Keratinocyte (primary cell): ENCODE measurements around the gene STBD1. TPM values are rescaled to one million over a fixed set of nuclear protein-coding genes. Genes with fewer than 3 reads are reported as not detected.

Experiments used
- DNase-seq: peaks from one replicate; pipeline ENCODE4 v3.0.0-alpha.2; 2011; ENCODE audit warnings: low read depth, missing footprints, low spot score
- FAIRE-seq: peaks from 2 replicates; lab custom pipeline; 2011; peaks lifted over from hg19 to GRCh38; lab: Jason Lieb, UNC
- H2AFZ ChIP-seq: 2 replicates; pipeline ENCODE4 v1.6.0; 2012; ENCODE audit warnings: low read length, control low read depth, inconsistent platforms; ENCODE audit not compliant: control insufficient read depth
- H3K27ac ChIP-seq: 2 replicates; pipeline ENCODE4 v1.5.1; 2011; ENCODE audit warnings: low read length; ENCODE audit not compliant: control insufficient read depth, insufficient read depth
- H3K27me3 ChIP-seq: 3 replicates; pipeline ENCODE4 v1.6.0; 2011; ENCODE audit warnings: low read length; ENCODE audit not compliant: control insufficient read depth, insufficient read depth; ENCODE audit errors: extremely low read depth
- H3K36me3 ChIP-seq, 2 experiments: 2 replicates in 1 of 2; 3 replicates in 1 of 2; pipeline ENCODE4 v1.5.1; 2011; ENCODE audit warnings: low read length in 2 of 2, mild to moderate bottlenecking in 1 of 2; ENCODE audit not compliant: control insufficient read depth in 2 of 2, insufficient read depth in 2 of 2; ENCODE audit errors: extremely low read depth in 1 of 2
- H3K4me1 ChIP-seq: 3 replicates; pipeline ENCODE4 v1.5.1; 2011; ENCODE audit warnings: low read length; ENCODE audit not compliant: control insufficient read depth, insufficient read depth; ENCODE audit errors: extremely low read depth
- H3K4me2 ChIP-seq: 3 replicates; pipeline ENCODE4 v1.6.0; 2011; ENCODE audit warnings: low read depth, low read length; ENCODE audit not compliant: control insufficient read depth, insufficient read depth; ENCODE audit errors: extremely low read depth
- H3K4me3 ChIP-seq, 3 experiments: fragments of 200-600 bp in 1 of 3; sonication (generic) in 1 of 3; 2 replicates in 2 of 3; 3 replicates in 1 of 3; pipeline ENCODE4 v1.5.1; 2011 to 2016; ENCODE audit warnings: low read length in 3 of 3, mild to moderate bottlenecking in 3 of 3, control low read depth in 2 of 3, inconsistent platforms in 1 of 3, low read depth in 1 of 3, mixed read lengths in 1 of 3, mixed run types in 1 of 3, moderate library complexity in 1 of 3; ENCODE audit not compliant: control insufficient read depth in 2 of 3, insufficient read depth in 2 of 3; ENCODE audit errors: extremely low read depth in 1 of 3
- H3K79me2 ChIP-seq: 2 replicates; pipeline ENCODE4 v1.6.0; 2012; ENCODE audit warnings: low read length; ENCODE audit not compliant: control insufficient read depth, insufficient read depth
- H3K9ac ChIP-seq: 3 replicates; pipeline ENCODE4 v1.6.0; 2011; ENCODE audit warnings: low read length; ENCODE audit not compliant: control insufficient read depth, insufficient read depth; ENCODE audit errors: extremely low read depth
- H3K9me1 ChIP-seq: 3 replicates; pipeline ENCODE4 v1.6.0; 2011; ENCODE audit warnings: low read length; ENCODE audit not compliant: control insufficient read depth, insufficient read depth; ENCODE audit errors: extremely low read depth
- H3K9me3 ChIP-seq: 2 replicates; pipeline ENCODE4 v1.5.1; 2012; ENCODE audit warnings: low read depth, low read length; ENCODE audit not compliant: control insufficient read depth
- H4K20me1 ChIP-seq: 3 replicates; pipeline ENCODE4 v1.6.0; 2011; ENCODE audit warnings: low read length; ENCODE audit not compliant: control insufficient read depth, insufficient read depth; ENCODE audit errors: extremely low read depth
- EZH2 ChIP-seq: IDR thresholded peaks from one replicate; pipeline ENCODE4 v1.6.1; 2012; ENCODE audit warnings: inconsistent platforms, mild to moderate bottlenecking, low read length, moderate library complexity
- dilution Hi-C: fragments of 300-500 bp; cut with MboI; formaldehyde crosslinking; loops from one replicate; pipeline ENCODE4 v1.7.0; 2020; ENCODE audit warnings: low sequenced_read_pairs; ENCODE audit not compliant: extremely low pct_ligation_motif_present
- polyA plus RNA-seq, 5 experiments: library from polyadenylated mRNA; depleted of rRNA in 3 of 5; stranded (reverse) in 3 of 5; stranded (forward) in 1 of 5; unstranded in 1 of 5; fragments of >200 nt; gene quantifications; 1 replicate in 1 of 5; 2 replicates in 3 of 5; 3 replicates in 1 of 5; pipeline versions ENCODE4 v1.2.1 to v1.2.3, GENCODE V29; 2011 to 2012; ENCODE audit warnings: missing spikeins in 2 of 5, low read depth in 1 of 5, low replicate concordance in 1 of 5
- TF ChIP-seq, protein P1 (sequence below), 3 experiments: IDR thresholded peaks in 1 of 3; conservative IDR thresholded peaks in 1 of 3; optimal IDR thresholded peaks in 1 of 3; 2 replicates in 2 of 3; 3 replicates in 1 of 3; pipeline versions ENCODE3 to v1.5.1; 2011; ENCODE audit warnings: low read length in 3 of 3, mild to moderate bottlenecking in 3 of 3, moderate library complexity in 2 of 3, control low read depth in 1 of 3, inconsistent platforms in 1 of 3; ENCODE audit not compliant: insufficient read depth in 2 of 3; ENCODE audit errors: extremely low read depth in 1 of 3

The STBD1 gene
- polyA plus RNA-seq, 1 donor (not counting 4 experiments of a cell fraction or from before 2014, with no cell fraction given), result 0.41 TPM

- dilution Hi-C loops, result no loop called here
- Histone ChIP-seq H3K27me3 (no peaks in the 10 kb centered on the region), H2AFZ (no peak overlapping the region), H3K9ac (no peak overlapping the region), H4K20me1 (no peaks in the 10 kb centered on the region), H3K9me1 (no peaks in the 10 kb centered on the region), H3K4me2 (no peak overlapping the region), H3K36me3 (no peaks in the 10 kb centered on the region), H3K4me3 (no peak overlapping the region), H3K27ac (no peak overlapping the region), H3K79me2 (no peaks in the 10 kb centered on the region), H3K4me1 (no peaks in the 10 kb centered on the region), H3K9me3 (peaks cover 3% of the 10 kb centered on the region)
- no peak for DNase-seq
- FAIRE-seq, result no peak
- no peak for TF ChIP-seq EZH2
- TF ChIP-seq, protein P1, sequence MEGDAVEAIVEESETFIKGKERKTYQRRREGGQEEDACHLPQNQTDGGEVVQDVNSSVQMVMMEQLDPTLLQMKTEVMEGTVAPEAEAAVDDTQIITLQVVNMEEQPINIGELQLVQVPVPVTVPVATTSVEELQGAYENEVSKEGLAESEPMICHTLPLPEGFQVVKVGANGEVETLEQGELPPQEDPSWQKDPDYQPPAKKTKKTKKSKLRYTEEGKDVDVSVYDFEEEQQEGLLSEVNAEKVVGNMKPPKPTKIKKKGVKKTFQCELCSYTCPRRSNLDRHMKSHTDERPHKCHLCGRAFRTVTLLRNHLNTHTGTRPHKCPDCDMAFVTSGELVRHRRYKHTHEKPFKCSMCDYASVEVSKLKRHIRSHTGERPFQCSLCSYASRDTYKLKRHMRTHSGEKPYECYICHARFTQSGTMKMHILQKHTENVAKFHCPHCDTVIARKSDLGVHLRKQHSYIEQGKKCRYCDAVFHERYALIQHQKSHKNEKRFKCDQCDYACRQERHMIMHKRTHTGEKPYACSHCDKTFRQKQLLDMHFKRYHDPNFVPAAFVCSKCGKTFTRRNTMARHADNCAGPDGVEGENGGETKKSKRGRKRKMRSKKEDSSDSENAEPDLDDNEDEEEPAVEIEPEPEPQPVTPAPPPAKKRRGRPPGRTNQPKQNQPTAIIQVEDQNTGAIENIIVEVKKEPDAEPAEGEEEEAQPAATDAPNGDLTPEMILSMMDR (optimal IDR thresholded peaks at IDR 0.05 in 1 of 3, IDR thresholded peaks at IDR 0.05 in 1 of 3, conservative IDR thresholded peaks at IDR 0.05 in 1 of 3; ENCODE audit: extremely low read depth in 1 of 3, insufficient read depth in 2 of 3, low read length in 3 of 3), result no peak
These were observed 20.0 kb downstream of the STBD1 start for GRCh38 chr4:76326515-76326914.

- dilution Hi-C loops, result no loop called here
- Histone ChIP-seq H3K4me2 (no peak overlapping the region), H3K27ac (no peak overlapping the region), H3K9ac (no peak overlapping the region), H2AFZ (no peak overlapping the region), H3K9me3 (no peaks in the 10 kb centered on the region), H3K27me3 (peaks cover 4% of the 10 kb centered on the region), H3K9me1 (no peaks in the 10 kb centered on the region), H3K4me1 (no peaks in the 10 kb centered on the region), H3K36me3 (no peaks in the 10 kb centered on the region), H4K20me1 (no peaks in the 10 kb centered on the region), H3K4me3 (no peak overlapping the region), H3K79me2 (no peaks in the 10 kb centered on the region)
- DNase-seq (no peak), FAIRE-seq (no peak)
- TF ChIP-seq EZH2, result no peak
These were observed 28.4 kb downstream of the STBD1 start for GRCh38 chr4:76334885-76335284.

DNA sequence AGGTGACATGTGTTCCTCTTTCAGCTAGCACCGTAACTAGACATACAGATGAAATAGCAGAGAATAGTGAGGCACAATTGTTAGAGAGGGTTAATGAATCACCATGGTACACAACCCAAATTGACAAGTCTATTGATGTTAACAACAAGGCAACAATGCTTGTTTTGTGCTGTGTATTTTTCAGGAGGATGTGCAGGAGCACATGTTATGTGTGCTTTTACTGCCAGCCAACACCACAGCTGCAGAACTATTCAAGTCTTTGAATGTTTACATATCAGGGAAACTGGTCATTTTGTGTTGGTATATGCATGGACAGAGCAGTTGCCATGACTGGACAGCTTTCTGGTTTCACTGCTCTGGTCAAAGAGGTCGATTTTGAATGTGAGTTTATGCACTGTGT is 32.8 kb downstream of the STBD1 start:
- Histone ChIP-seq H3K27me3 (no peaks in the 10 kb centered on the region), H3K9me3 (no peaks in the 10 kb centered on the region), H3K9ac (no peak overlapping the region), H2AFZ (no peak overlapping the region), H3K4me3 (no peak overlapping the region), H3K4me1 (no peaks in the 10 kb centered on the region), H3K4me2 (no peak overlapping the region), H3K36me3 (no peaks in the 10 kb centered on the region), H3K79me2 (no peaks in the 10 kb centered on the region), H3K27ac (no peak overlapping the region), H3K9me1 (no peaks in the 10 kb centered on the region), H4K20me1 (no peaks in the 10 kb centered on the region)
- no peak for TF ChIP-seq EZH2
- TF ChIP-seq, protein P1 (optimal IDR thresholded peaks at IDR 0.05 in 1 of 3, IDR thresholded peaks at IDR 0.05 in 1 of 3, conservative IDR thresholded peaks at IDR 0.05 in 1 of 3; ENCODE audit: extremely low read depth in 1 of 3, insufficient read depth in 2 of 3, low read length in 3 of 3), result no peak
- no peak for DNase-seq
- FAIRE-seq, result no peak
- dilution Hi-C loops, result no loop called here
